Pancreas (tissue), 10 donors: ENCODE measurements around the gene ARGFX. TPM values are rescaled to one million over a fixed set of nuclear protein-coding genes. Genes with fewer than 3 reads are reported as not detected.
A peak's percentile ranks its signal among the peaks of the same experiment; 100 is the strongest.
"Not testable (repeated sequence)": the region's sequence is repeated elsewhere in the genome, so short reads cannot be mapped to it uniquely, and the experiment has no call there.

ENCODE experiments used
- ATAC-seq, 4 donors: fragments of 200-7000 bp; cut with Tn5 transposase; one replicate each; pipeline versions ENCODE4 v1.8.0 to v1.9.1; 2020; ENCODE audit warnings: mild to moderate bottlenecking in 4 of 4, moderate library complexity in 4 of 4
- DNase-seq, 6 donors: peaks; one replicate each; pipeline ENCODE4 v3.0.0-alpha.2; 2020
- FAIRE-seq: peaks from 2 replicates; lab custom pipeline; 2012; peaks lifted over from hg19 to GRCh38; lab: Jason Lieb, UNC
- H3K27ac ChIP-seq, 4 donors: fragments of 200-600 bp; sonication (generic); 1 replicate in 3 of 4; 2 replicates in 1 of 4; pipeline versions ENCODE4 v1.5.0 to v1.8.0; 2020
- H3K27me3 ChIP-seq, 4 donors: fragments of 200-600 bp; one replicate each; pipeline ENCODE4 v1.8.0; 2021
- H3K36me3 ChIP-seq, 3 donors: fragments of 200-600 bp; sonication (generic) in 1 of 3; one replicate each; pipeline versions ENCODE4 v1.5.0 to v1.8.0; 2020 to 2021
- H3K4me1 ChIP-seq, 3 donors: fragments of 200-600 bp; one replicate each; pipeline ENCODE4 v1.8.0; 2021
- H3K4me3 ChIP-seq, 4 donors: fragments of 200-600 bp; sonication (generic) in 2 of 4; one replicate each; pipeline versions ENCODE4 v1.5.0 to v1.8.0; 2020 to 2021
- H3K9me3 ChIP-seq, 4 donors: fragments of 200-600 bp; one replicate each; pipeline ENCODE4 v1.8.0; 2021
- WGBS, 2 donors: extraction: QIAGEN DNeasy Blood & Tissue Kit; methylation state at CpG; one replicate each; pipeline ENCODE4 v1.1.7; 2013; 5-methylcytosine and 5-hydroxymethylcytosine counted together
- intact Hi-C, 3 donors: fragments of 100-400 bp; cut with DNase I; formaldehyde crosslinking; loops; one replicate each; pipeline versions ENCODE4 v1.11.1 to v1.14.2; 2022
- polyA plus RNA-seq, 2 donors: library from polyadenylated mRNA; stranded (reverse); fragments of 200-250 nt; gene quantifications; one replicate each; pipeline ENCODE4 v1.2.3, GENCODE V29; 2013
- total RNA-seq, 6 donors: library from RNA; stranded (reverse); fragmentation: NEBNext Ultra II Directional in 4 of 6; extraction: Animal tissue kit (Norgen Biotek cat#: 25700) in 4 of 6; gene quantifications; one replicate each; pipeline versions ENCODE4 v1.2.1 to v1.2.4, GENCODE V29; 2021 to 2023
- TF ChIP-seq, protein P1 (sequence below), 4 donors: fragments of 200-600 bp; sonication (generic) in 3 of 4; IDR thresholded peaks; one replicate each; pipeline versions ENCODE4 v1.5.0 to v1.8.0; 2021; ENCODE audit warnings: antibody characterized with exemption in 4 of 4
- donor health status: healthy with polysubstance abuse.
- donor health status: DM: no; HTN: no; CAD: no; lungs with moderate emphysema.
- donor health status: DM: no; HTN: no; CAD: no.
- donor health status: control.
- donor health status: control.
- donor health status: Bipolar disorder and iron deficiency.
- donor health status: DM: yes; HTN: yes; CAD: no.
- donor health status: DM: no; HTN: no; CAD: no.
- donor health status: DM: no; HTN: no; CAD: no.
- donor health status: DM: yes; HTN: yes; CAD: no.

ARGFX gene
- total and polyA plus RNA-seq, 8 donors: not detected

DNA sequence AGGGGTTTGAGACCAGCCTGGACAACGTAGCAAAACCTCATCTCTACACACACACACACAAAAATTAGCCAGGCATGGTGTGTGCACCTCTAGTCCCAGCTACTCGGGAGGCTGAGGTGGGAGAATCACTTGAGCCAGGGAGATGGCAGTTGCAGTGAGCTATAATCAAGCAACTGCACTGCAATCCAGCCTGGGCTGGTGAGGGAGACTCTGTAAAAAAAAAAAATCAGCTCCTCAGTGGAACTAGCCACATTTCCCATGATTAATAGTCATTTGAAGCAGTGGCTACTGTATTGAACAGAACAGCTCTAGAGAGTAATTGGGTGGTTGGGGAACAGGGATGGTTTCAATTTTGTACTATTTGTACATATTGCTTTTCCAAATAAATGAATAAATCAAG is 13.9 kb downstream of the ARGFX start:
- FAIRE-seq (no peak), ATAC-seq (no peak), DNase-seq (no peak)
- no peaks in the 10 kb centered on the region for H3K4me1 ChIP-seq
- H3K4me3 ChIP-seq: no peak overlapping the region
- 54 to 65% methylated on average over 2 of the region's 2 CpGs for WGBS, 2 donors
- H3K27me3 ChIP-seq: no peaks in the 10 kb centered on the region
- intact Hi-C loops: no loop called here
- TF ChIP-seq, protein P1, sequence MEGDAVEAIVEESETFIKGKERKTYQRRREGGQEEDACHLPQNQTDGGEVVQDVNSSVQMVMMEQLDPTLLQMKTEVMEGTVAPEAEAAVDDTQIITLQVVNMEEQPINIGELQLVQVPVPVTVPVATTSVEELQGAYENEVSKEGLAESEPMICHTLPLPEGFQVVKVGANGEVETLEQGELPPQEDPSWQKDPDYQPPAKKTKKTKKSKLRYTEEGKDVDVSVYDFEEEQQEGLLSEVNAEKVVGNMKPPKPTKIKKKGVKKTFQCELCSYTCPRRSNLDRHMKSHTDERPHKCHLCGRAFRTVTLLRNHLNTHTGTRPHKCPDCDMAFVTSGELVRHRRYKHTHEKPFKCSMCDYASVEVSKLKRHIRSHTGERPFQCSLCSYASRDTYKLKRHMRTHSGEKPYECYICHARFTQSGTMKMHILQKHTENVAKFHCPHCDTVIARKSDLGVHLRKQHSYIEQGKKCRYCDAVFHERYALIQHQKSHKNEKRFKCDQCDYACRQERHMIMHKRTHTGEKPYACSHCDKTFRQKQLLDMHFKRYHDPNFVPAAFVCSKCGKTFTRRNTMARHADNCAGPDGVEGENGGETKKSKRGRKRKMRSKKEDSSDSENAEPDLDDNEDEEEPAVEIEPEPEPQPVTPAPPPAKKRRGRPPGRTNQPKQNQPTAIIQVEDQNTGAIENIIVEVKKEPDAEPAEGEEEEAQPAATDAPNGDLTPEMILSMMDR (IDR thresholded peaks at IDR 0.05): no peak
- no peaks in the 10 kb centered on the region for H3K36me3 ChIP-seq
- H3K27ac ChIP-seq: no peak overlapping the region
- no peaks in the 10 kb centered on the region for H3K9me3 ChIP-seq

DNA sequence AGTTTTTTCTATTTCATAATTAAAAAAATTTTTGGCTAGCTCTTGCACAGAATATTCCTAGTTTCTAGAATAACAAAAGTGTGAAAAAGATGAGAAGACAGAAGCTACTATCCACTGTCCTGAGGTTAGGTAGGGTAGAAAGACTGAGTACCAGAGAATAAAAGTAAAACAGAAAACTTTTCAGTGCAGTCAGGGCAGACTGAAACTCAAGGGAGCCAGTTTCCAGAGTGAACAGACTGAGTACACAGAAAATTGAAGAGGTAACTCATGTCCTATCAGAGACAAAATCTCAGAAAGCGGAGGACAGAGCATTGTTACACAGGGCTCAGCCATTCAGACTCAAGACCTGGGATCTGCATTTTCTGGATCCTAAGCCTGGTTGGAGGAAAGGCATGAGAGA is 16.7 kb downstream of the ARGFX start:
- Histone ChIP-seq H3K4me1 (no peaks in the 10 kb centered on the region), H3K27me3 (no peaks in the 10 kb centered on the region), H3K36me3 (no peaks in the 10 kb centered on the region), H3K9me3 (no peaks in the 10 kb centered on the region), H3K27ac (no peak overlapping the region), H3K4me3 (no peak overlapping the region)
- WGBS, 2 donors: 85 to 89% methylated on average over 1 of the region's 1 CpG
- TF ChIP-seq, protein P1 (IDR thresholded peaks at IDR 0.05): no peak
- ATAC-seq: no peak
- no peak for DNase-seq
- intact Hi-C loops: no loop called here
- FAIRE-seq: no peak

DNA sequence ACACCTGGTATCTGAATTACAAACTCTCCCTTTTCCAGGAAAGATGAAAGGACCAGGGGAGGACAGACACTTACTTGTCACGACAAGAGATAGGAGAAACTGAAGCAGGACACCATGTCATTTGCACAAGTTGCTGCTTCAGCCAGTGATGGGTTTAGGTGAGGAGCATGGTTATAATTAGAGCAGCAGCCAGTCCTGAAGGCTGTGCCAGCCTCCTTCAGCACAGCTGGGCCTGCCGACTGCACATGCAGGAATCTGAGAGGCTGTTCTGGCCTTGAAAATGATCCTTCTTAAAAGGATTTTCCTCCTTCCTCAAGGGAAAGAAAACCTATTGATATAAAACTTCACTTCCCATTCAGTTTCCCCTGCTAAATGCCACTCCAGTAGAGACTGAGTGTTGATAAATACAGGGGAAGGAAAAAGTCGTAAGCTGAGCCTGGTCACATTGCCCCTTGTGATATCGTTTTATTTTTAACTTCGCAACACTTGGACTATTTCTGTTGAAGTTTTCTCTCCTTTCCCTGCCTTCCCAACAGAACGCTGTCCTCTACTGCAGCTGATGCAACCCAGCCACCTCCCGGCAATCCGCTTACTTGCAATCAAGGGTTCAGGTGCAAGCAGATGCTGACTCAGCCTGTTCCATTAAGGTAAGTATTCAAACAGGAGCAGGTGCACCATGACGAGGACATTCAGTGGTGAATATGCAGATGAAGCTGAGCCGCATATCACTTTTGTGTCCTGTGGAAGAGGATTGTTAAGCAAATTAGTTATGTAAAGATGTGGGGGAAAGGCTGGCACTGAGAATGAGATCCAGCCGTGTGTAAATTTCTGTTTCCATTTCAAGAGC is 25.3 kb downstream of the ARGFX start, which contains the start of gene FBXO40:
Gene FBXO40, plus strand, starts transcription at position 524 of the 847 bp plus-strand sequence. CDS start 27,197 bp downstream, outside the sequence.
- no peaks in the 10 kb centered on the region for H3K9me3 ChIP-seq
- peak; percentile 67 to 86 (median 78) for ATAC-seq

DNA sequence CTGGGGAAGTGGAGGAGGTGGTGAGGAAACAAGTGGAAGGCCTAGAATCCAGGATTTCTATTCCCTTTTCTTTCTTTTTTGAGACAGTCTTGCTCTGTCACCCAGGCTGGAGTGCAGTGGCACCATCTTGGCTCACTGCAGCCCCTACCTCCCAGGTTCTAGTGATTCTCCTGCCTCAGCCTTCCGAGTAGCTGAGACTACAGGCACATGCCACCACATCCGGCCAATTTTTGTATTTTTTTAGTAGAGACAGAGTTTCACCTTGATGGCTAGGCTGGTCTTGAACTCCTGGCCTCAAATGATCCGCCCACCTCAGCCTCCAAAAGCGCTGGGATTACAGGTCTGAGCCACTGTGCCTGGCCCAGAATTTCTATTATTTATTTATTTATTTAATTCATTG is 26.1 kb downstream of the ARGFX start:
- H3K27ac ChIP-seq, H3K9me3 ChIP-seq, FAIRE-seq, ATAC-seq, H3K27me3 ChIP-seq, intact Hi-C loops, H3K4me3 ChIP-seq, DNase-seq, H3K4me1 ChIP-seq, H3K36me3 ChIP-seq: not testable (repeated sequence)
- 96 to 98% methylated on average over 4 of the region's 4 CpGs for WGBS, 2 donors

More for the DNA sequence above, 25.3 kb downstream of the ARGFX start, which contains the start of gene FBXO40:
- H3K27me3 ChIP-seq: no peaks in the 10 kb centered on the region
- no peaks in the 10 kb centered on the region for H3K4me1 ChIP-seq
- no peak within 1 kb of the TSS for H3K27ac ChIP-seq
- peak in 4 of 6 donors; percentile 3 to 40 (median 23) for DNase-seq
- no peak for FAIRE-seq
- H3K4me3 ChIP-seq: no peak within 1 kb of the TSS
- no peaks in the 10 kb centered on the region for H3K36me3 ChIP-seq
- TF ChIP-seq, protein P1 (IDR thresholded peaks at IDR 0.05): no peak
- 42 to 55% methylated on average over 11 of the region's 11 CpGs for WGBS, 2 donors
- intact Hi-C loops: no loop called here

DNA sequence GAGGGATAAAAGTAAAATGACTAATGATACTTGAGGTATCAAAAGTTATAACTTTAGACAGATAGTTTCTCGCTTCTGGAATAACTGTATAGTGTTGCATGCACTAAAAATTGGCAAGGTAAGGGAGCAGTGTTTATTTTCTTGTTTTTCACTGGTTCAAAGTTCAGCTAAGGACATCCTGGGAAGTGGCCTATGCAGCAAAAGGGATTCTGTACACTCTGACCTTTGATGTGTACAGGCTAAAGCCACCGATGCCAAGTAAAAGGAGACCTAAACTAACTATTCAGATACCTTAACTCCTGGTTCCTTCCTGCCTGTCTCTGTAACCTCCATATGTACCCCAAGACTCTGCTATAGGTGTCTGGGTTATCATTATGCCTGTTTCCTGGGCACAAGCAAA is 27.1 kb downstream of the ARGFX start:
- H3K4me1 ChIP-seq: no peaks in the 10 kb centered on the region
- TF ChIP-seq, protein P1 (IDR thresholded peaks at IDR 0.05): no peak
- no peaks in the 10 kb centered on the region for H3K36me3 ChIP-seq
- H3K27me3 ChIP-seq: no peaks in the 10 kb centered on the region
- DNase-seq (no peak), FAIRE-seq (no peak), ATAC-seq (no peak)
- no peak overlapping the region for H3K27ac ChIP-seq
- H3K4me3 ChIP-seq: no peak overlapping the region
- 53 to 61% methylated on average over 2 of the region's 2 CpGs for WGBS, 2 donors
- H3K9me3 ChIP-seq: no peaks in the 10 kb centered on the region
- intact Hi-C loops: no loop called here
